ENCODE measurements around the gene LCA5.

DNA sequence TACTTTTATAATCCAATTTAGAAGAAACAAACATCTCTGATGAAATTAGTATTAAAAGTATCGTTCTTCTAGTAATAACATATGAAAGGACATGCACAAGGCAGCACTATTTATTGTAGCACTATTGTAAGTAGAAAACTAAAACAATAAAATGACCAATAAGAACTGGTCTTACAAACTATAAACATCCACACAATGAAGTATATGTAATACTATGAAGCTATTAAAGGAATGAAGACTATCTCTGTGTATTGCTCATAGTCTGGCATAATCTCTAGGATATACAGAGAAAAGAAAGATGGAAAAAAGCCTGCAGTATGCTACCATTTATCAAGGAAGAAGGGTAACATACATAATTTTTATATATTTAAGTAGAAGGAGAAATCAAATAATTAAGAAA lies 16.7 kb downstream of the LCA5 start:
- TF ChIP-seq, protein P1, sequence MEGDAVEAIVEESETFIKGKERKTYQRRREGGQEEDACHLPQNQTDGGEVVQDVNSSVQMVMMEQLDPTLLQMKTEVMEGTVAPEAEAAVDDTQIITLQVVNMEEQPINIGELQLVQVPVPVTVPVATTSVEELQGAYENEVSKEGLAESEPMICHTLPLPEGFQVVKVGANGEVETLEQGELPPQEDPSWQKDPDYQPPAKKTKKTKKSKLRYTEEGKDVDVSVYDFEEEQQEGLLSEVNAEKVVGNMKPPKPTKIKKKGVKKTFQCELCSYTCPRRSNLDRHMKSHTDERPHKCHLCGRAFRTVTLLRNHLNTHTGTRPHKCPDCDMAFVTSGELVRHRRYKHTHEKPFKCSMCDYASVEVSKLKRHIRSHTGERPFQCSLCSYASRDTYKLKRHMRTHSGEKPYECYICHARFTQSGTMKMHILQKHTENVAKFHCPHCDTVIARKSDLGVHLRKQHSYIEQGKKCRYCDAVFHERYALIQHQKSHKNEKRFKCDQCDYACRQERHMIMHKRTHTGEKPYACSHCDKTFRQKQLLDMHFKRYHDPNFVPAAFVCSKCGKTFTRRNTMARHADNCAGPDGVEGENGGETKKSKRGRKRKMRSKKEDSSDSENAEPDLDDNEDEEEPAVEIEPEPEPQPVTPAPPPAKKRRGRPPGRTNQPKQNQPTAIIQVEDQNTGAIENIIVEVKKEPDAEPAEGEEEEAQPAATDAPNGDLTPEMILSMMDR (IDR thresholded peaks at IDR 0.05; ENCODE audit: poor library complexity), result no peak
- TF ChIP-seq EZH2 (IDR thresholded peaks at IDR 0.05; ENCODE audit: borderline replicate concordance), result no peak
- no peak for TF ChIP-seq EZH2phosphoT487 (IDR thresholded peaks at IDR 0.05; ENCODE audit: low read depth, severe bottlenecking, unreplicated experiment)
